Liver (tissue), 3 donors: Measurements from ENCODE around the gene DZIP3.

ENCODE experiments used
- CTCF ChIP-seq: fragments of 150-350 bp; IDR thresholded peaks from 2 replicates; pipeline ENCODE4 v1.5.1; 2017; ENCODE audit warnings: improper control_type of control experiment, low read depth, low read length; ENCODE audit not compliant: missing input control
- EGR1 ChIP-seq, 2 donors: IDR thresholded peaks; 2 replicates each; pipeline ENCODE4 v1.6.1; 2016 to 2018; ENCODE audit warnings: antibody characterized with exemption in 2 of 2, low read depth in 2 of 2
- FOXA1 ChIP-seq: IDR thresholded peaks from 2 replicates; pipeline ENCODE4 v1.6.1; 2016; ENCODE audit warnings: antibody characterized with exemption
- GABPA ChIP-seq, 2 donors: IDR thresholded peaks in 1 of 2; conservative IDR thresholded peaks in 1 of 2; 2 replicates each; pipeline ENCODE4 v1.6.1; 2016; ENCODE audit warnings: antibody characterized with exemption in 2 of 2, mild to moderate bottlenecking in 1 of 2, moderate library complexity in 1 of 2
- HNF4G ChIP-seq: IDR thresholded peaks from 2 replicates; pipeline ENCODE4 v1.6.1; 2016; ENCODE audit warnings: antibody characterized with exemption
- JUND ChIP-seq, 2 donors: IDR thresholded peaks; 2 replicates each; pipeline ENCODE4 v1.6.1; 2016; ENCODE audit warnings: antibody characterized with exemption in 2 of 2
- MAX ChIP-seq: IDR thresholded peaks from 2 replicates; pipeline ENCODE4 v1.6.1; 2016; ENCODE audit warnings: antibody characterized with exemption
- NR2F2 ChIP-seq: IDR thresholded peaks from 2 replicates; pipeline ENCODE4 v1.6.1; 2016; ENCODE audit warnings: antibody characterized with exemption
- RAD21 ChIP-seq, 2 donors: IDR thresholded peaks; 2 replicates each; pipeline ENCODE4 v1.6.1; 2016; ENCODE audit warnings: antibody characterized with exemption in 2 of 2, mild to moderate bottlenecking in 2 of 2
- REST ChIP-seq: IDR thresholded peaks from 2 replicates; pipeline ENCODE4 v1.6.1; 2016; ENCODE audit warnings: antibody characterized with exemption, mild to moderate bottlenecking
- SP1 ChIP-seq: IDR thresholded peaks from 2 replicates; pipeline ENCODE4 v1.6.1; 2018; ENCODE audit warnings: antibody characterized with exemption, mild to moderate bottlenecking
- TAF1 ChIP-seq: conservative IDR thresholded peaks from 2 replicates; pipeline ENCODE4 v1.6.1; 2016; ENCODE audit warnings: antibody characterized with exemption, mild to moderate bottlenecking
- ZBTB33 ChIP-seq: IDR thresholded peaks from 2 replicates; pipeline ENCODE4 v1.6.1; 2016; ENCODE audit warnings: antibody characterized with exemption
- donor health status: healthy.
- donor health status: healthy.

- TF ChIP-seq REST (no peak), CTCF (no peak), RAD21 (IDR thresholded peaks at IDR 0.05) (no peak), MAX (no peak), HNF4G (no peak), GABPA (IDR thresholded peaks at IDR 0.05 in 1 of 2, conservative IDR thresholded peaks at IDR 0.05 in 1 of 2) (no peak), NR2F2 (no peak), FOXA1 (no peak), JUND (IDR thresholded peaks at IDR 0.05) (no peak), SP1 (no peak), EGR1 (IDR thresholded peaks at IDR 0.05; ENCODE audit: low read depth in 2 of 2) (no peak), ZBTB33 (no peak), TAF1 (no peak)
Measured at GRCh38 chr3:108578064-108578463, 11.5 kb upstream of the DZIP3 start.
